Mucosa of descending colon (tissue), 3 donors: Measurements from ENCODE around the gene GLIS1. TPM values are rescaled to one million over a fixed set of nuclear protein-coding genes. Genes with fewer than 3 reads are reported as not detected.

Experiments
- ATAC-seq: fragments of 200-7000 bp; cut with Tn5 transposase; one replicate; pipeline ENCODE4 v1.9.1; 2020; ENCODE audit warnings: mild to moderate bottlenecking, moderate library complexity
- DNase-seq, 3 donors: peaks; one replicate each; pipeline ENCODE4 v3.0.0-alpha.2; 2020
- H3K36me3 ChIP-seq: fragments of 200-600 bp; one replicate; pipeline ENCODE4 v1.8.0; 2021; ENCODE audit warnings: low read depth, mild to moderate bottlenecking
- H3K4me1 ChIP-seq: fragments of 200-600 bp; one replicate; pipeline ENCODE4 v1.8.0; 2021; ENCODE audit warnings: low read depth, mild to moderate bottlenecking
- H3K4me3 ChIP-seq: fragments of 200-600 bp; one replicate; pipeline ENCODE4 v1.8.0; 2021; ENCODE audit warnings: mild to moderate bottlenecking
- H3K9me3 ChIP-seq: fragments of 200-600 bp; one replicate; pipeline ENCODE4 v1.8.0; 2021; ENCODE audit warnings: mild to moderate bottlenecking
- CTCF ChIP-seq: fragments of 200-600 bp; IDR thresholded peaks from one replicate; pipeline ENCODE4 v1.8.0; 2022; ENCODE audit warnings: antibody characterized with exemption, mild to moderate bottlenecking
- intact Hi-C, 2 donors: fragments of 100-400 bp; cut with DNase I in 1 of 2; cut with micrococcal nuclease in 1 of 2; formaldehyde crosslinking; loops; one replicate each; pipeline versions ENCODE4 v1.11.0 to v1.11.1; 2022; cut with DNase I, micrococcal nuclease
- total RNA-seq, 3 donors: library from RNA; stranded (reverse); fragmentation: NEBNext Ultra II Directional in 2 of 3; extraction: Animal tissue kit (Norgen Biotek cat#: 25700) in 2 of 3; gene quantifications; one replicate each; pipeline versions ENCODE4 v1.2.1 to v1.2.4, GENCODE V29; 2021 to 2023
- donor health status: DM: no; HTN: no; CAD: no; lungs with moderate emphysema.
- donor health status: DM: no; HTN: no; CAD: no.
- donor health status: DM: no; HTN: yes; CAD: no.

GLIS1 gene
- total RNA-seq, 3 donors from 2014 or later: 0.09 to 0.24 (median 0.14) TPM

GRCh38 chr1:53584777-53585107 is 154.2 kb downstream of the GLIS1 start:
- DNase-seq: no peak
- no peaks in the 10 kb centered on the region for H3K36me3 ChIP-seq
- H3K9me3 ChIP-seq: no peaks in the 10 kb centered on the region
- no peak for ATAC-seq
- H3K4me1 ChIP-seq: no peaks in the 10 kb centered on the region
- H3K4me3 ChIP-seq: no peak overlapping the region
- intact Hi-C loops: no loop called here
- TF ChIP-seq CTCF: no peak

GRCh38 chr1:53583868-53584776 is 154.8 kb downstream of the GLIS1 start:
- ATAC-seq (no peak), DNase-seq (no peak)
- Histone ChIP-seq H3K4me3 (no peak overlapping the region), H3K36me3 (no peaks in the 10 kb centered on the region), H3K4me1 (no peaks in the 10 kb centered on the region), H3K9me3 (no peaks in the 10 kb centered on the region)
- intact Hi-C loops: no loop called here
- no peak for TF ChIP-seq CTCF

GRCh38 chr1:53583021-53583867 is 155.7 kb downstream of the GLIS1 start:
- TF ChIP-seq CTCF: no peak
- H3K36me3 ChIP-seq: no peaks in the 10 kb centered on the region
- H3K4me1 ChIP-seq: no peaks in the 10 kb centered on the region
- intact Hi-C loops: no loop called here
- no peak for DNase-seq
- no peak for ATAC-seq
- no peaks in the 10 kb centered on the region for H3K9me3 ChIP-seq
- no peak overlapping the region for H3K4me3 ChIP-seq

- Histone ChIP-seq H3K9me3 (no peaks in the 10 kb centered on the region), H3K36me3 (no peaks in the 10 kb centered on the region), H3K4me3 (no peak overlapping the region), H3K4me1 (no peaks in the 10 kb centered on the region)
- no peak for TF ChIP-seq CTCF
- DNase-seq: no peak
- ATAC-seq: no peak
- intact Hi-C loops: no loop called here
These were observed 156.5 kb downstream of the GLIS1 start for GRCh38 chr1:53582211-53583020.

- Histone ChIP-seq H3K4me3 (no peak overlapping the region), H3K36me3 (no peaks in the 10 kb centered on the region), H3K4me1 (no peaks in the 10 kb centered on the region), H3K9me3 (no peaks in the 10 kb centered on the region)
- no peak for DNase-seq
- no peak for ATAC-seq
- intact Hi-C loops: no loop called here
- no peak for TF ChIP-seq CTCF
These were observed 157.5 kb downstream of the GLIS1 start for GRCh38 chr1:53581476-53581875.
